Thoracic aorta (tissue), 2 donors: ENCODE data around the gene ADCY2. TPM values are rescaled to one million over a fixed set of nuclear protein-coding genes. Genes with fewer than 3 reads are reported as not detected.

ENCODE experiments used
- ATAC-seq: fragments of 150-250 bp; one replicate; pipeline ENCODE4 v1.8.0; 2017; ENCODE audit warnings: low read depth; ENCODE audit not compliant: insufficient number of reproducible peaks, low FRiP score
- DNase-seq: peaks from one replicate; pipeline ENCODE4 v3.0.0-alpha.2; 2020; ENCODE audit warnings: low spot score
- H3K27ac ChIP-seq, 2 donors: fragments of 200-600 bp; sonication (generic); 1 replicate in 1 of 2; 2 replicates in 1 of 2; pipeline ENCODE4 v1.5.1; 2016; ENCODE audit warnings: mild to moderate bottlenecking in 2 of 2, moderate library complexity in 2 of 2
- H3K27me3 ChIP-seq: fragments of 200-600 bp; sonication (generic); replicated peaks from 2 replicates; pipeline ENCODE4 v1.6.0; 2016; ENCODE audit warnings: mild to moderate bottlenecking; ENCODE audit not compliant: insufficient read depth
- H3K36me3 ChIP-seq: fragments of 200-600 bp; sonication (generic); one replicate; pipeline ENCODE4 v1.5.1; 2016
- H3K4me1 ChIP-seq, 2 donors: fragments of 200-600 bp; sonication (generic); 1 replicate in 1 of 2; 2 replicates in 1 of 2; pipeline versions ENCODE4 v1.5.1 to v1.6.0; 2016; ENCODE audit warnings: low read depth in 2 of 2, mild to moderate bottlenecking in 1 of 2; ENCODE audit not compliant: control insufficient read depth in 1 of 2
- H3K4me3 ChIP-seq: fragments of 200-600 bp; sonication (generic); 2 replicates; pipeline ENCODE4 v1.5.1; 2016; ENCODE audit warnings: mild to moderate bottlenecking
- H3K9me3 ChIP-seq: fragments of 200-600 bp; sonication (generic); 2 replicates; pipeline ENCODE4 v1.5.1; 2016
- total RNA-seq, 2 donors: library from RNA; depleted of rRNA; stranded (reverse); fragments of >200 nt; gene quantifications; one replicate each; pipeline versions ENCODE4 v1.1.0 to v1.2.3, GENCODE V29; 2016
- TF ChIP-seq, protein P1 (sequence below): fragments of 200-600 bp; sonication (generic); IDR thresholded peaks from one replicate; pipeline ENCODE4 v1.5.1; 2019; ENCODE audit warnings: antibody characterized with exemption

Gene ADCY2
- total RNA-seq, 2 donors from 2014 or later, result 5.0 to 14.8 TPM

DNA sequence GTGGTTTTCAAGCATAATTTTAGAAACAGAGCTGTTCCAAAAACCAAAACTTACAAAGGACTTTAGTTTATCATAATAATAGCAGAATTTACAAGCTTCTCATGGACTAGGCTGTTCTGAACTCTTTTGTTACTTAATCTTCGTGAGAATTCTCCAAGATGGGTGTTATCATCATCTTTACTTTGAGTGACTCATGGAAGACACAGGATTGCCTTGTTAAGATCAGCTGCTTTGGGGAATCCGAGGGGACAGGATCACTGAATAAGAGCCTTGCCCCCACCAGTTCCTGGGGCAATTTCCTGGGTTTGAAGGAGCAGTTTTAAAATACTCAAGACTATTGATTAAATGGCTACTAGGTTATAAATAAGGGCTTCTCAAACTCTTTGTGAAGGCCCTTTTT is 374.5 kb downstream of the ADCY2 start:
- no peak for DNase-seq
- H3K4me3 ChIP-seq, result no peak overlapping the region
- no peaks in the 10 kb centered on the region for H3K9me3 ChIP-seq
- TF ChIP-seq, protein P1, sequence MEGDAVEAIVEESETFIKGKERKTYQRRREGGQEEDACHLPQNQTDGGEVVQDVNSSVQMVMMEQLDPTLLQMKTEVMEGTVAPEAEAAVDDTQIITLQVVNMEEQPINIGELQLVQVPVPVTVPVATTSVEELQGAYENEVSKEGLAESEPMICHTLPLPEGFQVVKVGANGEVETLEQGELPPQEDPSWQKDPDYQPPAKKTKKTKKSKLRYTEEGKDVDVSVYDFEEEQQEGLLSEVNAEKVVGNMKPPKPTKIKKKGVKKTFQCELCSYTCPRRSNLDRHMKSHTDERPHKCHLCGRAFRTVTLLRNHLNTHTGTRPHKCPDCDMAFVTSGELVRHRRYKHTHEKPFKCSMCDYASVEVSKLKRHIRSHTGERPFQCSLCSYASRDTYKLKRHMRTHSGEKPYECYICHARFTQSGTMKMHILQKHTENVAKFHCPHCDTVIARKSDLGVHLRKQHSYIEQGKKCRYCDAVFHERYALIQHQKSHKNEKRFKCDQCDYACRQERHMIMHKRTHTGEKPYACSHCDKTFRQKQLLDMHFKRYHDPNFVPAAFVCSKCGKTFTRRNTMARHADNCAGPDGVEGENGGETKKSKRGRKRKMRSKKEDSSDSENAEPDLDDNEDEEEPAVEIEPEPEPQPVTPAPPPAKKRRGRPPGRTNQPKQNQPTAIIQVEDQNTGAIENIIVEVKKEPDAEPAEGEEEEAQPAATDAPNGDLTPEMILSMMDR, result no peak
- no peaks in the 10 kb centered on the region for H3K27me3 ChIP-seq
- H3K27ac ChIP-seq, result no peak overlapping the region
- peaks cover 10 to 20% of the 10 kb centered on the region in 2 donors for H3K4me1 ChIP-seq
- no peak for ATAC-seq
- no peaks in the 10 kb centered on the region for H3K36me3 ChIP-seq

DNA sequence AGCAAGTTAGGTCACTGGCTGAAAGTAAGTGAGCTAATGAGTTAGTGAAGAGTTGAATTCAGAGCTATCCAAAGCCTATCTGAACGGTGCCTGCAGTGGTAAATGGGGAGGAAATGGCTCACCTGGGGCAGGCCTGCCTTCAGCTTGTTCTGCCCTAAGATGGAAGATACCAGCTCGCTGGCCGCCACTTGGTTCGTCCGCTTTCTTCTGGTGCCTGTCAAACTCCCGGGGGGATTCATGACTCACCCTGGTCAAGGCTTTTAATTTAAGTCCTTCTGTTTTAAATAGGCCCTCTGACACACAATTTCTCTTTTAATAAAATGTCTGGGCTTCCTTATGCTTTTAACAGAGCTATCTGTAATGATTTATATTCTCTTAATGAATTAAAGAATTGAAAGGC is 376.2 kb downstream of the ADCY2 start:
- H3K27ac ChIP-seq, result no peak overlapping the region
- H3K4me1 ChIP-seq, result peaks cover 8 to 16% of the 10 kb centered on the region in 2 donors
- H3K4me3 ChIP-seq, result no peak overlapping the region
- no peaks in the 10 kb centered on the region for H3K27me3 ChIP-seq
- DNase-seq, result no peak
- TF ChIP-seq, protein P1, result no peak
- no peak for ATAC-seq
- no peaks in the 10 kb centered on the region for H3K36me3 ChIP-seq
- H3K9me3 ChIP-seq, result no peaks in the 10 kb centered on the region

DNA sequence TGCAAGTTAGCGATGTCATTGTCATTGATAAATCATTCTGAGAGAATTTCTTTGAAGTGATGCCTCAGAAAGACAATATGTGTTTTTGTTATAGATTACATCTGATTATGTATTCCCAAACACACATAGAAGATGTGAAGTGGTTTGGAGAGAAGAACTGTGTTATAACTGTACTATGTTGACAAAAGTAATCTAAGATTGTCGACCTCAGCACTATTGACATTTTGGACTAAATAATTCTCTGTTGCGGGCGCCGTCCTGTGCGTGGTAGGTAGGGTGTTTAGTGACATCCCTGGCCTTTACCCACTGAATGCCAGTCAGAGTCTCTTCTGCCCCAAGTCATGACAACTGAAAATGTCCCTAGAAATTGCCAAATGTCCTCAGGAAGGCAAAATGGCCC is 377.2 kb downstream of the ADCY2 start:
- DNase-seq (no peak), ATAC-seq (no peak)
- Histone ChIP-seq H3K9me3 (no peaks in the 10 kb centered on the region), H3K27ac (no peak overlapping the region), H3K27me3 (no peaks in the 10 kb centered on the region), H3K4me1 (peaks cover 8 to 16% of the 10 kb centered on the region in 2 donors), H3K36me3 (no peaks in the 10 kb centered on the region), H3K4me3 (no peak overlapping the region)
- TF ChIP-seq, protein P1, result no peak

DNA sequence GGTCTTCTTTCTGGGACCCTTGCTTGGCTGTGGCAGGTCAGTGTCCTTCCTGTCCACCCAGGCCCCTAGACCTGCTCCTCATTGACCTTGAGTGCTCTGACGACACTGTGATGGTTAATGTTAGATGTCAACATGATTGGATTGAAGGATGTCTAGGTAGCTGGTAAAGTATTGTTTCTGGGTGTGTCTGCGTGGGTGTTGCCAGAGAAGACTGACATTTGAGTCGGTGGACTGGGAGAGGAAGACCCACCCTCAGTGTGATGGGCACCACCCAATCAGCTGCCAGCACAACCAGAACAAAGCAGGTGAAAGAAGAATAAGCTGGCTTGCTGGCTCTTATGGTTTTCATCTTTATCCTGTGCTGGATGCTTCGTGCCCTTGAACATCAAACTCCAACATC is 380.5 kb downstream of the ADCY2 start:
- ATAC-seq, result no peak
- H3K4me1 ChIP-seq, result no peaks in the 10 kb centered on the region
- H3K4me3 ChIP-seq, result no peak overlapping the region
- no peaks in the 10 kb centered on the region for H3K9me3 ChIP-seq
- TF ChIP-seq, protein P1, result no peak
- no peak for DNase-seq
- H3K36me3 ChIP-seq, result no peaks in the 10 kb centered on the region
- H3K27ac ChIP-seq, result no peak overlapping the region
- no peaks in the 10 kb centered on the region for H3K27me3 ChIP-seq

DNA sequence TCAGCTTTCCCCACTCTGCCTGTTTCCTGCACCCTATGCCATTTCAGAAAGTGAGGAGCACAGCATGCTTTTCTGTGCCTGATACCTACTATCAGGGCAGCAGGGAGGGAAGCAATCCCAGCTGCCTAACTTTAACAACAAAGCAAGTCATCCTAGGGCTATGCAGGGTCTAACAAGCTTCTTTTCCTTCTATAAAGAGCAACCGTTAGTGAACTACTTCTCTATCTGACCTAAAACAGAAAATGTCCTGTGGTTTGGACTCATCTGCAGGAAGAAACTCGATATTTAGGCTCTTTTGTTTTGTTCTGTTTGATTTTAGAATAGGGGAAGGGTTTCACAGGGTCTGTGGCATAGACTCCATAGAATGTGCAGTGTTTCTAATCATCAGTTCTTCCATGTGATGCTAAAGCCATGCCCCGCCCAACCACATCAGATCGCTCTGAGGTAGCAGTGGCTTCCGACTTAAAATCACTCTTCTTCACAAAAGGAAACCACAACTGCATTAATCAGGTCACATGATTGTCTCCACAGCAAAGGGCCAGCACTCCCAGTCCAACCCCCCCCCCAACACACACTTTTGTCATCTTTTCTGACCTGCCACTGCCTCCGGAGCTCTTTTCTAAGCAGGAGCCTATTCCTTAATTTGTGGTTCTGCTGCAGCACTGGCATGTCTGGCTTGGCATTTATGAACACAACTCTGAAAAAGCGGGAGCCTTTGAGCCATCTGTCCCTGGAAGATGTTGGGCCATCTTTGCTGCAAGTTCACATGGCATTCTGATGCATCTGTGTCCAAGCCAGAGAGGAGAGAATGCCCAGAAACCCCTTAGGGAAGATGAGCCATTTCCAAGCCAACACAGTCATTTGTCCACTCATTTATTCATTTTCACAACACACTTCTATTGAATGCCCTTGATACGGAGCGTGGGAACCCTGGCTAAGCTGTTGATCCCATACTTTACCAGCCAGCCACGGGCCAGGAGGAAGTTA is 383.4 kb downstream of the ADCY2 start:
- no peak overlapping the region for H3K27ac ChIP-seq
- DNase-seq, result no peak
- TF ChIP-seq, protein P1, result no peak
- H3K36me3 ChIP-seq, result no peaks in the 10 kb centered on the region
- H3K27me3 ChIP-seq, result no peaks in the 10 kb centered on the region
- no peak overlapping the region for H3K4me3 ChIP-seq
- no peaks in the 10 kb centered on the region for H3K4me1 ChIP-seq
- no peaks in the 10 kb centered on the region for H3K9me3 ChIP-seq
- no peak for ATAC-seq
